ENCODE results near the gene HOXA10. TPM values are rescaled to one million over a fixed set of nuclear protein-coding genes. Genes with fewer than 3 reads are reported as not detected.
A peak's percentile ranks its signal among the peaks of the same experiment; 100 is the strongest.

HOXA10 gene
- total RNA-seq, 2 donors from 2014 or later, result 0.88 to 1.3 TPM

DNA sequence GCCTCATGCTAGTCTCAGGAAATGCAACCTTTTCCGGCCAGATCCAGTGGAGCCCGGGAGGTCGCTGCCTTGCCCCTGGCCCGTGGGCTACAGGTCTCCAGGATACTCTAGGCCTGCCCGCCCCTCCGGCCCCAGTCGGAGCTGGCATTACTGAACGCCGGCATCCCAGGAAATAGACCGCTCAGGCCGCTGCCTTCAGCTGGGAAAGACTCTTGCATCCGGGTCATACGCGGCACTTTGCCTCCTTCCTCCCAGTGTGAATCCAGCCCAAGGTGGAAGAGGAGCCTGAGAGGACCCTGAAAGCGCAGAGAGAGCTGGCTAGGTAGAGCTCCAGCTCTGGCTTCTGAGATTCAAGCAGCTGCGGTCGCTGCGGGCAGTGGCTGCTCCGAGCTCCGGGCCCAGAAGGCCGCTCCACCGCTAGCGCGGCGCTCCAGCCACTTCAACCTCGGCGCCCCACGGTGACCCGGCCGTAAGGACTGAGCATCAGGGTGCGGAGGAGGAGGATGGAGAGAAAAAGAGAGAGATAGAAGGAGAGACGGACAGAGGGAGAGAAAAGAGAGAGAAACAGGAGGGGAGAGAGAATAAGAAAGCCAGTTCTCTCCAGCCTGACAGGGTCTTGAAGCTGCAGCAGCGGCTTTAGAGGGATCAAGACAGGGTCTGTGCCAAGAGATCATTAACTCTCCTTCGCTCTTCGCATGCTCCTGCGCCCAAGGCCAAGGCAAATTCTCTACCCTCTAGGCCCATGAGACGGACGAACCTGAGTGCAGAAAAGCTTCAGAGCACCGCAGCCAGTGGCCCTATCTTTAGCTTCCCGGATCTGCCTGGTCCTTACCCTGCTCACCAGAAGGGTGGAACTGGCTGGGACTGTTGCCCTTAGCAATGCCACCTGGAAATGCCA is 1.8 kb upstream of the HOXA10 start:
- H3K36me3 Mint-ChIP-seq, result peaks cover 5% of the 10 kb centered on the region
- no peak for DNase-seq (ENCODE audit: low spot score)
- H3K4me3 Mint-ChIP-seq, result no peak overlapping the region
- peaks cover 27 to 39% of the 10 kb centered on the region in 2 donors for H3K27me3 Mint-ChIP-seq
- no peak overlapping the region for H3K27ac Mint-ChIP-seq
- ATAC-seq, result no peak
- peaks cover 24% of the 10 kb centered on the region in 2 donors for H3K4me1 Mint-ChIP-seq (ENCODE audit: low read depth in 2 of 2)
- no peaks in the 10 kb centered on the region for H3K9me3 Mint-ChIP-seq

DNA sequence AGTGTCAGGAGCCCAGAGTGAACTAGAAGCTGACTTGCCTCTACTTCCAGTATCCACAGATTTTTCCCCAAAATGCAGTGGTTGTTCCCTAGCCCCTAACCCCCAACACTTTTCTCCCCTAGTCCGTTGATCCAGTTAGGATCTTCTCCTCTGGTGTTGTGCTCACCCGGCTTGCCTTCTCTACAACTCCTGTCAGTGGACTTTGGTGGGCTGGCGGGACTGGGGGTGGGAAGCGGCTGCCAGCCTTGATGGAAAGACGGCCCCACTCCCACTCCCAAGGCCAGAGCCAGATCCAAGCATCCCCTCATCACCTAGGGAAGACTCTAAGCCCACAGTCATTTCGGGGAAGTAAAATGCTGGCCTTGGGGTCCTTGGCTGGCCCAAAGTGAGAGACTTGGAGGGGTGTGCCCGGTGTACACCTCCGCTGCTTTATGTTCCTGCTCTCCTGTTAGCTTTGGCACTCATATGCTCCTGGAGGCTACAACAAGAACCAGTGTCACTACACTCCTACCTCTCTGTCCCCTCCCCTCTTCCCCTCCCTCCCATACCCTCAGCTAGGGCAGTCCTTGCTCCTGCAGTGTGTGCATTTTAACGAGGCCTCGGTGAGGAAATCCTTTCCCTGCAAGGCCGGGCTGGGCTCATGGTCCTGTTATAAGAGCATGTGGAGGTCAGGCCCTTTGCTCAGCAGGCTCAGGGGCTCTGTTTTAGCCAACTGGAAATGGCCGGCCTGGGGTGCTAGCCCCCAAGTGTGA is 930 bp upstream of the HOXA10 start:
- ATAC-seq (no peak), DNase-seq (ENCODE audit: low spot score) (no peak)
- peaks cover 21 to 32% of the 10 kb centered on the region in 2 donors for H3K4me1 Mint-ChIP-seq (ENCODE audit: low read depth in 2 of 2)
- H3K36me3 Mint-ChIP-seq, result peaks cover 5% of the 10 kb centered on the region
- H3K4me3 Mint-ChIP-seq, result peak overlapping the region; percentile 34
- no peaks in the 10 kb centered on the region for H3K9me3 Mint-ChIP-seq
- H3K27ac Mint-ChIP-seq, result no peak overlapping the region
- H3K27me3 Mint-ChIP-seq, result peaks cover 30 to 47% of the 10 kb centered on the region in 2 donors

DNA sequence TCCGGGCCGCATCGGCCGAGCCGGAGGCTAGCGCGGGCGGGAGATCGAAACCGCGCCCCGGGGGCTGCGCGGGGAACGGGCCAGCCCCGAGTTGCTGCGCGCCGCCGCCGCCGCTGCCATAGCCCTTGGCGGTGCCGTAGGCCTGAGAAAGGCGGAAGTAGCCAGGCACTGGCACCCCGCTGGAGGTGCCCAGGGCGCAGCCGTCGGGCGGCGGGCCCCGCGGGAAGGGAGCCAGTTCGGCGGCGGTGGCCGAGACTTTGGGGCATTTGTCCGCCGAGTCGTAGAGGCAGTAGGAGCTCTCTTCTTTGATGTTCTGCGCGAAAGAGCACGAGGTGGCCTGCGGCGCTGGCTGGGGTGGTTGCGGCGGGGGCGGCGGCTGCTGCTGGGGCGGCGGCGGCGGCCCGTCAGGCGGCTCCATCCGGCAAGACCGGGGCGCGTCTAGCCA is 587 bp downstream of the HOXA10 start:
- ATAC-seq, result peak; percentile 82 to 88
- peak overlapping the region; percentile 63 for H3K4me3 Mint-ChIP-seq
- H3K9me3 Mint-ChIP-seq, result no peaks in the 10 kb centered on the region
- peaks cover 10% of the 10 kb centered on the region for H3K36me3 Mint-ChIP-seq
- peak; percentile 72 for DNase-seq (ENCODE audit: low spot score)
- no peak overlapping the region for H3K27ac Mint-ChIP-seq
- H3K27me3 Mint-ChIP-seq, result peaks cover 31 to 43% of the 10 kb centered on the region in 2 donors
- peaks cover 19 to 31% of the 10 kb centered on the region in 2 donors for H3K4me1 Mint-ChIP-seq (ENCODE audit: low read depth in 2 of 2)

DNA sequence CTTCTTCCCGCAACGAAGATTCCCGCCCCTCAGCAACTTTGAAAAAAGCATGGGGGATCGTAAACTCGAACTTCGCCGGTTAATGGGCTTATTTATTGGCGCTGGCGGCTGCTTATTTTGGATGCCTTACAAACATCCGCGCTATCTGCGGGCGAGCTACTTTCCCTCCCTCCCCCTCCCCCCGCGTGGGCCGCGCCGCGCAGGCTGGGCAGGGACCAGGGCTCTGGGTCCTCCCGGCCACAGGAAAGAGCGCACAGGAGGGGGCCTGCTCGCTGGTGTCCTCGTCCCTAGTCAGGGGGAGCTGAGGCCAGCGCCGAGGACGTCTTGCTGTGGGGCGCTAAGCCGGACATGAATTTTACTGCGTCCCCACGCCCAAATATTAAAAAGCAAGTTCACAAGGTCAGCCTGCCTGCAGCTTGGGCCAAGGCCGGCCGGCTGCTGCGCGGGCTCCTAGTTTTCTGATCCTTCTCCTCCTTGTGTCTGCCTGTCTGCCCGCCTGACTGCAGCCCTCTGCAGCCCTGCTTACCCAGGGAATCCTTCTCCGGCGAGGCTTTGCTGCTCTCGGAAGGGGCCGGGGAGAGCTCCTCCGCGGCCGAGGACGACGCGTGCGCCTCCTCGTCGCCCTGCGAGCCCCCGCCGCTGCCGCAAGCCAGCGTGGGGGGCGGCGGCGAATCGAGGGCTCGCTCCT is 1.2 kb downstream of the HOXA10 start:
- DNase-seq (ENCODE audit: low spot score) (no peak), ATAC-seq (peak in 1 of 2 donors; percentile 20)
- H3K27ac Mint-ChIP-seq, result no peak overlapping the region

DNA sequence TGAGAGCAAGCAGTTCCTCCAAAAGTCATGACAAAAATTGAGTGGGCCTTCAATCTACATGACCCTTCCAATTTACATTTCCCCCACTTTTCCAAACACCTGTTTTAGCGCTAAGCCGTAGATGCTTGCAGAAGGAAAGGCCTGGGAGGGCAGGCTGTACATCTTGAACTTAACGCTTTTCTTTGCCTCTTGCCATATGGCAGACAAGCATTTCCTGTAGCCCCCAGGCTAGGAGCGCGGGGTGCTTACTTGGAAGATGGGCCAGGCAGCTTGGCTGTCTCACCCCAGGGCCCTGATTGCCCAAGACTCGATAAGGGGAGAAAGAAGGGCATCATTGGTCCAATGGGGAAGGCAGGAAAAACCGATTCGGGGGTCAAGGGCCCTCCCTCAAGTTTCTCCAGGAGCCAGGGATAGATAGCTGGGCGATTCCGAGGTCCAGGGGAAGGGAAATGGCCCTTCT is 1.8 kb downstream of the HOXA10 start:
- Mint-ChIP-seq H3K4me1 (ENCODE audit: low read depth in 2 of 2) (peaks cover 21 to 33% of the 10 kb centered on the region in 2 donors), H3K27me3 (peaks cover 39 to 42% of the 10 kb centered on the region in 2 donors), H3K9me3 (no peaks in the 10 kb centered on the region), H3K4me3 (peak overlapping the region; percentile 84), H3K27ac (peak overlapping the region; percentile 59 to 67), H3K36me3 (peaks cover 12% of the 10 kb centered on the region)
- DNase-seq (ENCODE audit: low spot score) (no peak), ATAC-seq (no peak)

More for the DNA sequence above, 1.2 kb downstream of the HOXA10 start:
- Mint-ChIP-seq H3K27me3 (peaks cover 32 to 40% of the 10 kb centered on the region in 2 donors), H3K9me3 (no peaks in the 10 kb centered on the region), H3K36me3 (peaks cover 12% of the 10 kb centered on the region), H3K4me3 (peak overlapping the region; percentile 63), H3K4me1 (ENCODE audit: low read depth in 2 of 2) (peaks cover 21 to 32% of the 10 kb centered on the region in 2 donors)

DNA sequence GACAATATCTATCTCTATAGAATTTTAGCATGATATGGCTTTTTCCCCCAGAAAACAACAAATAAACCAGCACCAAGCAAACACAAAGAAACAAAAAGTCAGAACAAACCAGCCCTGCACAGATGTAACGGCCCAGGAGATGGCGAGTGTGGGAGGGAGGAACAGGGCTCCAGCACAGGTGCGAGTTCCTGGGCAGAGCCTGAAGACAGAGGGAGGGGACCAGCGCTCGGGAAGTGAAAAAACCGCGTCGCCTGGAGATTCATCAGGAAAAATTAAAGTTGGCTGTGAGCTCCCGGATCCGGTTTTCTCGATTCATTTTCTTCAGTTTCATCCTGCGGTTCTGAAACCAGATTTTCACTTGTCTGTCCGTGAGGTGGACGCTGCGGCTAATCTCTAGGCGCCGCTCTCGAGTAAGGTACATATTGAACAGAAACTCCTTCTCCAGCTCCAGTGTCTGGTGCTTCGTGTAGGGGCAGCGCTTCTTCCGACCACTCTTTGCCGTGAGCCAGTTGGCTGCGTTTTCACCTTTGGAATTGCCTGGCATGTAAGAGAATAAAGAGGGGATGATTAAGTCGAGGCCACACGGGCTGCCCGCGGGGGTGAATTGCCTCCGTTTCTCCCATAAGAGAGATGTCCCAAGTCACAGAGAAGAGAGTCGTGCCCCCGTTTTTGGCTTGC is 2.3 kb downstream of the HOXA10 start:
- DNase-seq (ENCODE audit: low spot score), result no peak
- Mint-ChIP-seq H3K4me3 (peak overlapping the region; percentile 84), H3K4me1 (ENCODE audit: low read depth in 2 of 2) (peaks cover 24 to 38% of the 10 kb centered on the region in 2 donors), H3K36me3 (peaks cover 12% of the 10 kb centered on the region), H3K27ac (peak overlapping the region; percentile 59 to 67), H3K9me3 (no peaks in the 10 kb centered on the region), H3K27me3 (peaks cover 42 to 48% of the 10 kb centered on the region in 2 donors)
- no peak for ATAC-seq

DNA sequence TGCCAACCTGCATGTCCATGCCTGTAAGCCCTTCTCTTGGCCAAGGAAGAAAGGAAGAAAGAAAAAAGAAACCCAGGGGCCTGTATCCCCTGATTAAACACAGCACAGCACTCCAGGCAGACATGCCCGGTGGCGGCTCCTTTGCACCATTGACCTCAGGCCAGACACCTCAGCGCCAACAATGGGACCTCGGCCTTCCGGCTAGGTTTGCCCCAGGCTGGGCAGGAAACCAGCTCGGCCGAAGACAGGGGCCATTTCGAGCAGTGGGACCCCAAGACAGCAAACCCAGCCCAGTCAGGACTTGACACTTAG is 2.8 kb downstream of the HOXA10 start:
- H3K27ac Mint-ChIP-seq, result peak overlapping the region in 1 of 2 donors; percentile 67
- no peak for ATAC-seq
- H3K9me3 Mint-ChIP-seq, result no peaks in the 10 kb centered on the region
- DNase-seq (ENCODE audit: low spot score), result no peak
- H3K4me1 Mint-ChIP-seq (ENCODE audit: low read depth in 2 of 2), result peaks cover 24 to 38% of the 10 kb centered on the region in 2 donors
- peaks cover 42 to 49% of the 10 kb centered on the region in 2 donors for H3K27me3 Mint-ChIP-seq
- H3K36me3 Mint-ChIP-seq, result peaks cover 12% of the 10 kb centered on the region
- peak overlapping the region; percentile 84 for H3K4me3 Mint-ChIP-seq

DNA sequence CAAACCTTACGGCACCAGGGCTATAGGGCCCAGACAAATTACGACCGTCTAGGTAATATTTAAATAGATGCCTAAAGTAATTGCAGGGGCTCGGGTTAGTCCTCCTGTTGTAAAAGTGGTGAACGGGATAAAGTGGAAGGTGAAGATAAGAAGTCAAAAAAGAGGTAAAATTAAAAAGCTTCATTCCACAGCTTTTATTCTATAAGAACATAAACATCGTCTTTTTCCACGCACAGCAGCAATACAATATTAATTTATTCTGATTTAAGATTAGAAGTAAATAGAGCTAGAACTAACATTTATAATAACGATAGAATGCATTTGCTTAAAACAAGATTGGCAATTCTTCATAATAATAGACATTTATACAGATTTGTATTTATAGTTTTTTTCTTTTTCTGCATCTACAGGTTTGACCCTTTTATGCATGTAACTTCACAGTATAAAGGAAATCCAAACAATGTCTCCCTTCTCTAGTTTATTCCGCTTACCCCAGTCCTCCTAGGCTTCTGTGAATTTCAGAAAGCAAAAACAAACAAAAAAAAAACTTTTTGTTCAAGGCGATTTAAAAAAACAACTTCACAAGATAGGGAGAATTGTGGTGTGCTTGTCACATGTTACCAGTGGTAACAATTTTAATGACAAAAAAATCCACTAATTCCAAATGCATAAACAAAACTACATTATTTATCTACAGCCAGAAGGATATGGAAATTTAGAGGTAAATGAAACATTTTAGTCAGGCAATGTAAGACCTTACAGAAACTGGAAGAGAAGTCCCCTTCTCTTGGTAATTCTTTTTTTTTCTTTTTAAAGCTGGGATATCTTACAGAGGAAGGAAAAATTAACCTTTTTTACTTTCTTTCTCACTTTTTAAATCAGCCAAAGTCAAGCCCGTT is 3.4 kb downstream of the HOXA10 start:
- DNase-seq (ENCODE audit: low spot score) (no peak), ATAC-seq (no peak)
- peak overlapping the region in 1 of 2 donors; percentile 67 for H3K27ac Mint-ChIP-seq
- peaks cover 12% of the 10 kb centered on the region for H3K36me3 Mint-ChIP-seq
- peaks cover 41 to 53% of the 10 kb centered on the region in 2 donors for H3K27me3 Mint-ChIP-seq
- H3K4me3 Mint-ChIP-seq, result peak overlapping the region; percentile 84
- H3K9me3 Mint-ChIP-seq, result no peaks in the 10 kb centered on the region
- H3K4me1 Mint-ChIP-seq (ENCODE audit: low read depth in 2 of 2), result peaks cover 27 to 40% of the 10 kb centered on the region in 2 donors

DNA sequence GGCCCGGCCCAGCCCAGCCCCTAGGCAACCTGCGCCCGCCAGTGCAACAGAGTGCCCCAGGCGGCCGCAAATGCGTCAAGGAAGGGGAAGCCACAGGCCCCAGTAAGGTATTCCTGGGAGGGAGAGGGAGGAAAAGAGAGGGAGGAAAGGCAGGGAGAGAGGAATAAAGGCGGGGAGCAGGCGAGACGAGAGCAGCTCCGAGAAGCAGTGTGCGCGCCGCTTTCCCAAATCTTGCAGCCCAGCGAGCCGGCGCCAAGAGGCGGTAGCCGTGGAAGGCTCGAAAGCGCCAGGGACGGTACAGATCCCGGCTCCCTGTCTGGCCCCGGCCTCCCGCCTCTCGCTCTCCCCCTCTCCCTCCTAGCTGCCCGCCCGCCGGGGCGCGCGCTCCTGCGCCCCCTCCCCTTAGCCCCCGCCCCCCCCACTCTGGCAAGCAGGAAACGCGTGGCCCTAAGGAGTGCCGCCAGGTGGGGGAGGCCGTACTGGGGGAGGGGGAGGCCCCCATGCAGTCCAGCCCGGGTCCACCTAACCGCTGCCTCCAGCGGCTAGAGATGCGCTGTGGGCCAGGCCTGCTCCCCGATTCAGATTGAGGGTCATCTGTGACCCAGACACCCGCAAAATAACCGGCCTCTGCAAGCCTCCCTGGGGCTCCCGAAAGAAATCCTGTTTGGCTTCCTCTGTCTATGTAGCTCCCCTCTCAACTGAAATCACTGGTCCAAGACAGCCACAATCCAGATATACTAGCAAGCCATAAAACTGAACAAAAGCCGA is 4.3 kb downstream of the HOXA10 start:
- peak; percentile 44 for DNase-seq (ENCODE audit: low spot score)
- H3K9me3 Mint-ChIP-seq, result no peaks in the 10 kb centered on the region
- H3K36me3 Mint-ChIP-seq, result peaks cover 12% of the 10 kb centered on the region
- H3K4me3 Mint-ChIP-seq, result peak overlapping the region; percentile 90
- no peak overlapping the region for H3K27ac Mint-ChIP-seq
- H3K27me3 Mint-ChIP-seq, result peaks cover 42 to 55% of the 10 kb centered on the region in 2 donors
- H3K4me1 Mint-ChIP-seq (ENCODE audit: low read depth in 2 of 2), result peaks cover 28 to 42% of the 10 kb centered on the region in 2 donors
- no peak for ATAC-seq

DNA sequence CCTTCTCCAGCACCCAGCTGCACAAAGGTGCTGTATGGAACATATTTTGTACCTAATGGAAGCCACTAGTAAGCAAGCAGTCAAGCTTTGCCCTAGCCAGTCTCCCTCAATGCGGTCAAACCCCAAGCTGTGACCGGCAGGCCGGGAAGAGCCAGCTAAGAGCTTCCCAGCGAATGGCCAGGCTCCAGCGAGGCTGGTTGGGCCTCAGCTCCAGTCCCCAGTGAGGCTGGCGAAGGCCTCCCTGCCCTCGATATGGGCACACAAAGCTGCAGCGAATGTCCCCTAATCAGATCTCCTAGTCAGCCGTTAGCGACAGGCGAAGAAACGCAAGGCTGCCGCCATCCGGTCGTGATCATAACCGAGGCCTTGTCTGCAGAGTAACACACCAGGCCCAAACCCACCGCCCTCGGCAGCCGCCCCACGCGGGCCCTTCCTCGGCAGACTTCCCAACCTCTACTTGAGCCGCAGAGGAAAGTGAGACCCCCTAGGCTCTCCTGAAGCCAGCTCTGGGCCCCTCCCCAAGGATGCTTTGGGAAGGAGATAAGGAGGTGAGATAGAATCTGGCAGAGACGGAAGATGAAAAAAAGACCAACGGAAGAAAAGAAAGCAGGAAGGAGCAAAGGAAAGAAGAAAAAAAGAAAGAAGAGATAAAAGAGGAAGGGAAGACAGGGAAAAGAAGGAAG is 5.7 kb downstream of the HOXA10 start:
- peaks cover 38 to 51% of the 10 kb centered on the region in 2 donors for H3K4me1 Mint-ChIP-seq (ENCODE audit: low read depth in 2 of 2)
- H3K36me3 Mint-ChIP-seq, result peaks cover 12% of the 10 kb centered on the region
- H3K27me3 Mint-ChIP-seq, result peaks cover 53 to 64% of the 10 kb centered on the region in 2 donors
- H3K27ac Mint-ChIP-seq, result peak overlapping the region; percentile 16 to 74
- no peaks in the 10 kb centered on the region for H3K9me3 Mint-ChIP-seq
- DNase-seq (ENCODE audit: low spot score), result no peak
- ATAC-seq, result peak in 1 of 2 donors; percentile 35
- peak overlapping the region; percentile 90 for H3K4me3 Mint-ChIP-seq

DNA sequence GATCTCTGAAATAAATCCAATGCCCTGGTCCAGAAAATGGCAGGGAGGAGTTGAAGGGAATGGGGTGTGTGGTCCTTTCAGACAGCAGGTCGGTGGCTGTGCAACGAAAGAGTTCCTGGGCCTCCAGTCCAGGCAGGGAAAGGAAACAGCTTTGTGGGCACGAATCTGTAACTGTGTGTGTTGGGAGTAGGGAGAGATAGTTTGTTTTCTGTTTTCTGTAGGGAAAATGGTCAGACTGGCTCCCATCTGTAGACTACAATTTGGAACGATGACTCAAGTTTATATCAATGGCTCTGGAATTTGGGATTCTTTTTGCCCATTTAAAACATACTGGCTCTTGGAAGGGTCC is 6.2 kb downstream of the HOXA10 start:
- Mint-ChIP-seq H3K4me1 (ENCODE audit: low read depth in 2 of 2) (peaks cover 38 to 52% of the 10 kb centered on the region in 2 donors), H3K9me3 (no peaks in the 10 kb centered on the region), H3K27me3 (peaks cover 55 to 69% of the 10 kb centered on the region in 2 donors), H3K27ac (peak overlapping the region in 1 of 2 donors; percentile 74), H3K4me3 (peak overlapping the region; percentile 90), H3K36me3 (peaks cover 12% of the 10 kb centered on the region)
- ATAC-seq (no peak), DNase-seq (ENCODE audit: low spot score) (no peak)
